Stomach smooth muscle (tissue), 2 donors: Measurements from ENCODE around the gene RAB3GAP2.
"Not testable (repeated sequence)": the region's sequence is repeated elsewhere in the genome, so short reads cannot be mapped to it uniquely, and the experiment has no call there.

ENCODE experiments used
- H3K27ac ChIP-seq: one replicate; pipeline ENCODE4 v1.7.0; 2013; ENCODE audit warnings: mild to moderate bottlenecking, low read length, inconsistent platforms
- H3K27me3 ChIP-seq, 2 donors: one replicate each; pipeline ENCODE4 v1.7.0; 2013; ENCODE audit warnings: low read length in 2 of 2; ENCODE audit not compliant: insufficient read depth in 2 of 2, control insufficient read depth in 1 of 2
- H3K36me3 ChIP-seq, 2 donors: one replicate each; pipeline ENCODE4 v1.7.0; 2013; ENCODE audit warnings: low read length in 2 of 2; ENCODE audit not compliant: control insufficient read depth in 2 of 2, insufficient read depth in 2 of 2
- H3K4me1 ChIP-seq: one replicate; pipeline ENCODE4 v1.7.0; 2013; ENCODE audit warnings: low read length; ENCODE audit not compliant: control insufficient read depth, insufficient read depth
- H3K4me3 ChIP-seq, 2 donors: one replicate each; pipeline ENCODE4 v1.7.0; 2013; ENCODE audit warnings: low read length in 2 of 2
- H3K9ac ChIP-seq, 2 donors: one replicate each; pipeline ENCODE4 v1.7.0; 2013; ENCODE audit warnings: low read length in 2 of 2, mild to moderate bottlenecking in 1 of 2
- H3K9me3 ChIP-seq, 2 donors: one replicate each; pipeline ENCODE4 v1.7.0; 2013; ENCODE audit warnings: low read length in 2 of 2; ENCODE audit not compliant: control insufficient read depth in 2 of 2
- donor health status: healthy.
- donor health status: Pancreatic carcinoma.

Gene RAB3GAP2

GRCh38 chr1:220123066-220123465 is 149.2 kb downstream of the RAB3GAP2 start:
- Histone ChIP-seq H3K4me3 (no peak overlapping the region), H3K4me1 (no peaks in the 10 kb centered on the region), H3K27ac (no peak overlapping the region), H3K9me3 (no peaks in the 10 kb centered on the region), H3K9ac (no peak overlapping the region), H3K36me3 (peaks cover 3% of the 10 kb centered on the region in 2 donors), H3K27me3 (no peaks in the 10 kb centered on the region)

- no peaks in the 10 kb centered on the region for H3K4me1 ChIP-seq
- no peak overlapping the region for H3K27ac ChIP-seq
- peaks cover 0 to 3% of the 10 kb centered on the region in 2 donors for H3K36me3 ChIP-seq
- H3K4me3 ChIP-seq, result no peak overlapping the region
- no peaks in the 10 kb centered on the region for H3K9me3 ChIP-seq
- H3K9ac ChIP-seq, result no peak overlapping the region
- no peaks in the 10 kb centered on the region for H3K27me3 ChIP-seq
Measured at GRCh38 chr1:220121791-220122530, 150.3 kb downstream of the RAB3GAP2 start.

- H3K27me3 ChIP-seq, result no peaks in the 10 kb centered on the region
- no peaks in the 10 kb centered on the region for H3K9me3 ChIP-seq
- no peak overlapping the region for H3K9ac ChIP-seq
- peaks cover 14% of the 10 kb centered on the region in 2 donors for H3K36me3 ChIP-seq
- H3K27ac ChIP-seq, result no peak overlapping the region
- no peaks in the 10 kb centered on the region for H3K4me1 ChIP-seq
- H3K4me3 ChIP-seq, result no peak overlapping the region
Measured at GRCh38 chr1:220119043-220119512, 153.2 kb downstream of the RAB3GAP2 start.

GRCh38 chr1:220113136-220113695 is 159.0 kb downstream of the RAB3GAP2 start:
- Histone ChIP-seq H3K27me3 (no peaks in the 10 kb centered on the region), H3K27ac (no peak overlapping the region), H3K36me3 (peaks cover 23 to 27% of the 10 kb centered on the region in 2 donors), H3K4me3 (no peak overlapping the region), H3K9me3 (no peaks in the 10 kb centered on the region), H3K9ac (no peak overlapping the region), H3K4me1 (no peaks in the 10 kb centered on the region)

- H3K9me3 ChIP-seq, H3K4me3 ChIP-seq, H3K27me3 ChIP-seq, H3K27ac ChIP-seq, H3K9ac ChIP-seq, H3K4me1 ChIP-seq: not testable (repeated sequence)
- H3K36me3 ChIP-seq, result peaks cover 27 to 29% of the 10 kb centered on the region in 2 donors
Measured at GRCh38 chr1:220112600-220112999, 159.7 kb downstream of the RAB3GAP2 start.

GRCh38 chr1:220110473-220110872 is 161.8 kb downstream of the RAB3GAP2 start:
- H3K4me1 ChIP-seq, H3K9me3 ChIP-seq, H3K4me3 ChIP-seq, H3K27ac ChIP-seq, H3K27me3 ChIP-seq, H3K9ac ChIP-seq: not testable (repeated sequence)
- H3K36me3 ChIP-seq, result peaks cover 36 to 38% of the 10 kb centered on the region in 2 donors

- H3K9me3 ChIP-seq, result no peaks in the 10 kb centered on the region
- peaks cover 8% of the 10 kb centered on the region for H3K4me1 ChIP-seq
- no peaks in the 10 kb centered on the region for H3K27me3 ChIP-seq
- no peak overlapping the region for H3K9ac ChIP-seq
- no peak overlapping the region for H3K4me3 ChIP-seq
- H3K36me3 ChIP-seq, result peaks cover 18 to 19% of the 10 kb centered on the region in 2 donors
- no peak overlapping the region for H3K27ac ChIP-seq
Measured at GRCh38 chr1:220099826-220100225, 172.4 kb downstream of the RAB3GAP2 start.
